ENCODE data around the gene ZNF213.
"Not testable (repeated sequence)": the region's sequence is repeated elsewhere in the genome, so short reads cannot be mapped to it uniquely, and the experiment has no call there.

ZNF213 gene

DNA sequence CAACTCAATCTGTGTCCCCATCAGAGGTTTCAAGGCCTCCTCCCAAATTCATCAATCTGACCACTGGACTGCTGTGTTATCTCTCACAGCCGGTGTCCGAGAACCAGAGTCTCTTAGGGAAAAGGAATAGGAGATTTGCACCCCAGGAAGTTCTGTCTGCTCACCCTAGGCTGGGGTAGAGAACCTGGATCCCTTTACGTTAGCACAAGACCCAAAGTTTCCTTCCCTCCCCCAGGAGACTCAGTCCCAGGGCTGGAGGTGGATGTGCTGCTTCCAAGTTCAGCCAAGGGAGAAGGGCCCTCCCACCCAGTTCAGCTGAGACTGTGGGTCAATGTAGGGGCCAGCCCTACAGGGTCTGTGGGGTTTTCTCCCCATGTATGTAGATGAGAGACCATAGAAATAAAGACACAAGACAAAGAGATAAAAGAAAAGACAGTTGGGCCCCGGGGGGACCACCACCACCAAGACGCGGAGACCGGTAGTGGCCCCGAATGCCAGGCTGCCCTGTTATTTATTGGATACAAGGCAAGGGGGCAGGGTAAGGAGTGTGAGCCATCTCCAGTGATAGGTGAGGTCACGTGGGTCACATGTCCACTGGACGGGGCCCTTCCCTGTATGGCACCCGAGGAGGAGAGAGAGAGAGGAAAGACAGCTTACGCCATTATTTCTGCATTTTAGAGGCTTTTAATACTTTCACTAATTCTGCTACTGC, 30.4 kb downstream of the ZNF213 start:
- DNase-seq = no peak

DNA sequence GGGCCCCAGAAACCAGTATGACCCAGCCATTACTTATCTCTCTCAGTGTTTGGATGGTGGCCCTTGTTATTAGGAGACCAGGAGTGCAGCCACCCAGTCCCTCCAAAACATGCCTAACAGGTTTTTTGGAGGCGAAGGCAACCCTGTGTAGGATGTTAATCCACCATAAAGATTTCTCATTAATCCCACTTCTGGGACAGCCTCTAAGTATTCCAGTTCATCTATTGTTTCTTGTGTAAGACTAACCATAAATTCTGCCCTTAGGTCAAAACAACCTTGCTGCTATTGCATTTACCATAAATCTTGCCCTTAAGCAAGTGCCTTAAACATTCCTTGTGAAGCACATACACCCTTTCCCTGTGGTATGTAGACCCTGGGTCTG, 31.7 kb downstream of the ZNF213 start:
- DNase-seq = no peak

DNA sequence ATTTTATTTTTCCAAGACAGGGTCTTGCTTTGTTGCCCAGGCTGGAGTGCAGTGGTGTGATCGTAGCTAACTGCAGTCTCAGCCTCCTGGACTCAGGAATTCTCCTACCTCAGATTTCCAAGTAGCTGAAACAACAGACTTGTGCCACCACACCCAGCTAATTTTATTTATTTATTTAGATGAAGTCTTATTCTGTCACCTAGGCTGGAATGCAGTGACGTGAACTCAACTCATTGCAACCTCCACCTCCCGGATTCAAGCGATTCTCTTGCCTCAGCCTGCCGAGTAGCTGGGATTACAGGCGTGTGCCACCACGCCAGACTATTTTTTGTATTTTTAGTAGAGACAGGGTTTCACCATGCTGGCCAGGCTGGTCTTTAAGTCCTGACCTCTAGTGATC, 33.9 kb downstream of the ZNF213 start:
- DNase-seq = not testable (repeated sequence)

DNA sequence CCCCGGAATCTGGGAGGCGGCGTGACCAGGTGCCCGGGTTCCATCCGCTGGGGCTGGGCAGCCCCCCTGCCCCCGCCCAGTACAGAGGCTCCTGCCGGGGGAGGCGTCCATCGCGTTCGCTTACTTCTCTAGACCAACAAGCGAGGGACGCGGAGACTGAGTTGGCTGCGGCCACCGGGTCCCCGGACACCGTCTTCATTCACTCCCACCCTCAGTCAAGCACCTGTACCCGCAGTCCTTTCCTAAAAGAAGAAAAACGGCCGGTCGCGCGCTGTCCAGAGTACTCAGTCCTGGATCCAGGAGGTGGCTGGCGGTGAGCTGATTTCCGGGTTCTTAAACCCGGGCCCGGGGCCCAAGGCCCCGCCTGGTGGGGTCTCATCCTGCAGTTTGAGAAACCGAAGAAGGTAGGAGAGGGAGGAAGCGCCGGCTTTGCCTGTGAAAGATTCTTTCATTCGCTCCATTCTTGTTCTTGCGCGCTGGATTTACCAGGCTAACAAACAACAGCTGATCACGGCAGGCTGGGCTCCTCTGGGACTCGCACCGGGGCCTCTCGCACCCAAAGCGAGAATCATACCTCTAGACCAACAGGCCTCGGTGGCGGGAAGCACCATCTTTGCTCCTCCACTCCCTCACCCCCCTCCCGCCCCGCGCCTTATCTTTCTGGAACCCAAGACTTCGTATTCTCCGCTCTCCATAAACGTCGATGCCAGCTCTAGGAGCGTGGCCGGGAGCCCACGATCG, 35.8 kb downstream of the ZNF213 start:
- DNase-seq = no peak

DNA sequence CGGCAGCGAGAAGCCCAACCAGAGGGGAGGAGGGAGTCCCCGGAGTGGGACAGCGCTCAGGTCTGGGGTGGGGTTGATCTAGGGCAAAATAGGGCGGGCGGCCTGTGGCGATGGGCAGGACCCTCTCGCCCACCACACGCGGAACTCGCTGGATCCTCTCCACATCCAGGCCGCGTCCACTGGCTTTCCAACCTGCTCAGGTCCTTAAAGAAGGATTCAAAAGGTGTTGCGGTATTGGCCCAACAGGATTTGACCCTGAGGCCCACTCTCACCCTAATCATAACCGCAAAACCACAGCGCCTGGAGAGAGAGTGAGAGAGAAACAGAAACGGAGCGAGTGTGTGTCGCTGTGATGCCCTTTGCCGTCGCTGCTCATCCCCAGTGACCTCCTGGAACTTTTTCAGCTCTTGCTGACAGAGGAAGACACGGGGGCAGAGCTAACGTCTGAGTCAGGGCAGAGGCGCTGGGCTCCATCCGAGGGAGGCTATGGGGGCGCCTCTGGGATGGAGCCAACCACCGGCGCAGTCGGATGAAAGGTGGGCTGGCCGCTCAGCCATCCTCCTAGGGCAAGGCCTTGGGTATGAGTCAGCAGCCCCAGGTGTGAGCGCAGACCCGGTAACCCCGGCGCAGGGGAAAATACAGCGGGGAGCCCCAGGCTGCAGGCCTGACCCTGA, 36.5 kb downstream of the ZNF213 start:
- DNase-seq = no peak

DNA sequence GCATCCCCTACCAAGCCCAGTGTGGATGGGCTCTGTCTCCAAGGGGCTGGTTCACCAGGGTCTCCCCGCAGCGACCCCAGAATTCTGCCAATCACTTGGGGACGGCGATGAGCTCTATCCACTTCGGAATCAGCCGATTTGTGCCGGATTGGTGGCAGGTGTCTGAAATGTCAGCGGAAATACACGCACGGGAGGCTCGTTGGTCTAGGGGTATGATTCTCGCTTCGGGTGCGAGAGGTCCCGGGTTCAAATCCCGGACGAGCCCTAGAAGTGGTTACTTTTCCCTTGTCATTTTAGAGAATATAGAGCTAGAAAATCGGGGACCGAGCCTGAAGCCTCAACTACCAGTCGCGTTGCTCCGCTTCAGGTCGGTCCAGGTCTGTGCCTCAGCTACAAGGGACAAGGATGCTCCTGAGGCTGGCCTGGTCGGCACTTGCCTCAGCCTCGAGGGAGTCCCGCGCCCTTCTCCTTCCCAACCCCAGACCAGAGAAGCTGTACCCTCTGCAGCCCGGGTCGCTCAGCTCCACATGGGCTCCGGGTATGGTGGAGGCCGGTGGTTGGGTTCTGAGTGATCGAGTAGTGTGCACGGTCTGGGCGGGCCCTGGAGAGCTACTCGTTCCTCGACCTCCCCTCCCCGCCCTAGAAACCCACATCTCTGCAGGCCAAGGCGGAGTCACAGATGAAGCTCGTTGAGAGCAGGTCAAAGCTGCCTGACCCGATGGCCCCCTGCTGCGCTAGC, 37.2 kb downstream of the ZNF213 start:
- no peak for DNase-seq

DNA sequence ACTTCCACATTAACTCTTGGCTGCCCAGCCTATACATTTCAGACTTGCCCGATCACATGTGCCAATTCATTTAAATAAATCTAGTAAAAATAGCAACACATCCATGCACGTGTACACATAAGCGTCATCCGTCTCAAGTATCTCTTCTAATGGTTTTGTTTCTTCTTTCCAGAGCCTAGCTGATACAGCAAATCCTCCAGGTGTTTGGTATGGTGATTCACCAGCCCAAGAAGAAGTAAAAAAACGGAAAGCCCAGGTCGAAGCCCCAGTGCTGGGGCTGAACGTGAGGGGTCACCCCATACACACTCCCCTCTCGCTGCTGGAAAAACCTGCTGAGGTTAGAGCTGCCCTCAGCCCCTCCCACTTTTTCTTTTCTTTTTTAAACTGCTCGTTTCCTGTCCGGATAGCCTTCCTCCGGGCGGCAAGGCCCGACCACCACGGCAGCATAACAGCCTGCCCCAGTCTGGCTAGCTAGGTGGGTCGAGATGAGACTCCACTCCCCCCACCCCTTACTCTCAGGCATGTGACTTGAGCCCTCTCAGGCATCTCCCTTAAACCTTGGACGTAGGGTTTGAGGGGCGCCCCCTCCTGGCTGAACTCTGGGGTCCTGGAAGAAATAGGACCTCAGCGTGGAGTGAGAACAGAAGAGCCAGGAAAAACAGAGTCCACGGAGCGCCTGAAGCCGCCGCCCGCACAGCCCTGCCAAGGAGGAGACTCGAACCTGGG, 39.2 kb downstream of the ZNF213 start:
- DNase-seq = no peak

DNA sequence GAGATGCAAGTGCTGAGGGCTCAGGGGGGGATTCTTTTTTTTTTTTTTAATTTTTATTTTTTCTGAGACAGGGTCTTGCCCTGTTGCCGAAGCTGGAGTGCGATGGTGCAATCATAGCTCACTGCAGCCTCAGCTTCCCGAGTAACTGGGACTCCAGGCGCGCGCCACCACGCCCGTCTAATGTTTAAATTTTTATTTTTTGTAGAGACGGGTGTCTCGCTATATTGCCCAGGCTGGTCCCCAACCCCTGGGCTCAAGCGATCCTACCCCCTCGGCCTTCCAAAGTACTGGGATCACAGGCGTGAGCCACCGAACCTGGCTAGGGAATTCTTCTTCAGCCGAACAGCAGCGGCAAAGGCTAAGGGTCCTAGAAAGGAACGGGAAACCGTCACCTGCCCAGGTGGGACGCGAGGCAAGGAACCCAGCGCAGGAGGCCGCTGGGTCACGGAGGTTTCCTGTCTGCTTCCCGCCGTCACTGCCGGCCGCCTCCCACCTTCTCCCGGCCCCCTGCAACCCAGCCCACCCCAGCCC, 39.9 kb downstream of the ZNF213 start:
- DNase-seq = no peak

DNA sequence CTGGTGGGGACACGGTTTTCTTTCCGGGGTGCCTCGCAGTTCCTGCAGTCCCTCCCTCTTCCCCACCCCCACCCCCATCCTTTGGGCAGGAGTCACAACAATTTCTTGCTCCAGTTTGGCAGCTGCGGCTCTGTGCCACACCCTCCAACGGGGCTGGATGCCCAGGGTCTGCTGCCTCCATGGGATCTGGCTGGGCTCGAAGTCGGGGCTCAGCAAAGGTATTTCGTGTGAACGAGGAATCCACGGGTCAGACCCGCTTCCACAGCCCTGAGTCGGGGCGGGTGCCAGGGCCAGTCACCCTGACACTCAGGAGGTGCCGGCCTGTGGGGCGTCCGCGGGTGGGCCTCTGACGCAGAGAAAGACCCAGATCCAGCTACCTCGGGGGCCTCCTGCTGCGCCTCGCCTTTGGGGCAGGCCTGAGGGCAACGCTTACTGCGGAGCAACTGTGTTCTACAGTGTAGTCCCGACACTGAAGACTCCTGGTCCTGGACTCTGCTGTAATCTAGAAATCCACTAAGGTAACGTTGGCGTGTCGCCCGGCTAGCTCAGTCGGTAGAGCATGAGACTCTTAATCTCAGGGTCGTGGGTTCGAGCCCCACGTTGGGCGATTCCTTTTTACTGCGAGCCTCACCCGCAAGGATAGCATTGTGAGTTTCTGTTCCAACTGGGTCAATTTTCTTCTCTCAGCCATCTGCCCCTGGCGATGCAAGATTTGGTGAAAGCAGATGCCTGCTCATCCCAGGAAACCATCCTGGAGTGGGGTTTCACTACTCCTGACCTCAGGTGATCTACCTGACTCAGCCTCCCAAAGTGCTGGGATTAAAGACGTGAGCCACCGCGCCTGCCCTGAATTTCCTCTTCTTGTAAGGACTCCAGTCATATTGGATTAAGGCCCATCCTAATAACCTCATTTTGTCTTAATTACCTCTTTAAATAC, 40.6 kb downstream of the ZNF213 start:
- no peak for DNase-seq

DNA sequence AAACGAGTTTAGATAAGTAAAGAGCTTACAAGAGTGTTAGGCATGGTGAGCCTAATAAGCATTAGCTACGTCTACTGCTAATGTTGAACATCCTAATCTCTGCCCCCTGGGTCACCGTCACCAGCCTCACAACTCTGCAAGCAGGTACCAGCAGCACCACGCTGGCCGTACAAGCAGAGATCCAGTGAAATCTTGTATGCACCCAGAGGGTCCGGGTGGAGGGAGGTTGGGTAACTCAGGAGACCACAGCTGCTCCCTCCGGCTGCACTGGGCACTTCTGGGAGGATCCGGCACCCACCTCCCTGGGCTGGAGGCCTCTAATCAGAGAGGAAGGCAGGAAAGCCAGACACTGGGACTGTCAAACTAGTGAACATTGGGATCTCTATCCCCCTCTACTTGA, 44.8 kb downstream of the ZNF213 start:
- no peak for DNase-seq

DNA sequence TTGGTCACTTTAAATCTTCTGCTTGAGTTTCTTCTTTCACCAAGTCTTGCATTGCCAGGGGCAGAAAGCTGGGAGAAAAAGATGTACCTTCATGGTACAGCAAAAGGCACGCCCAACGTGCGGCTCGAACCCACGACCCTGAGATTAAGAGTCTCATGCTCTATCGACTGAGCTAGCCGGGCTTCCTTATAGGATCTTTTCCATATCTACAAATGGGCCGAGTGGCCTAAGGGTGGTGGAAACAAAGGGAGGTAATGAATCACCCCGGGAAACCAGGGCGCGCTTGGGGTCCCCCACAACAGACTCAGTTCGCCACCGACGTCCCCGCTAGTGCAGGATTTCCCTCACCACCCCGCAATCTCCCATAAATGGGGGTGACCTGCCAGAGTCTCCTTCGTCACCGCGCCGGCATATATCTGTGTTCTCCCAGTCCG, 45.6 kb downstream of the ZNF213 start:
- DNase-seq = no peak

DNA sequence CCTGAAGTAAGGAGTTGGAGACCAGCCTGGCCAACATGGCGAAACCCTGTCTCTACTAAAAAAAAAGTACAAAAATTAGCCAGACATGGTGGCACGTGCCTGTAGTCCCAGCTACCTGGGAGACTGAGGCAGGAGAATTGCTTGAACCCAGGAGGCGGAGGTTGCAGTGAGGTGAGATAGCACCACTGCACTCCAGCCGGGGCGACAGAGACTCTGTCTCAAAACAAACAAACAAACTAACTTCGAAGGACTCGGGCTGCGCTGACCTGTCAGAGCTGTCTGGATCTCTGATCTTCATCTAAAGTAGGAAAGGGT, 47.4 kb downstream of the ZNF213 start:
- DNase-seq = not testable (repeated sequence)

DNA sequence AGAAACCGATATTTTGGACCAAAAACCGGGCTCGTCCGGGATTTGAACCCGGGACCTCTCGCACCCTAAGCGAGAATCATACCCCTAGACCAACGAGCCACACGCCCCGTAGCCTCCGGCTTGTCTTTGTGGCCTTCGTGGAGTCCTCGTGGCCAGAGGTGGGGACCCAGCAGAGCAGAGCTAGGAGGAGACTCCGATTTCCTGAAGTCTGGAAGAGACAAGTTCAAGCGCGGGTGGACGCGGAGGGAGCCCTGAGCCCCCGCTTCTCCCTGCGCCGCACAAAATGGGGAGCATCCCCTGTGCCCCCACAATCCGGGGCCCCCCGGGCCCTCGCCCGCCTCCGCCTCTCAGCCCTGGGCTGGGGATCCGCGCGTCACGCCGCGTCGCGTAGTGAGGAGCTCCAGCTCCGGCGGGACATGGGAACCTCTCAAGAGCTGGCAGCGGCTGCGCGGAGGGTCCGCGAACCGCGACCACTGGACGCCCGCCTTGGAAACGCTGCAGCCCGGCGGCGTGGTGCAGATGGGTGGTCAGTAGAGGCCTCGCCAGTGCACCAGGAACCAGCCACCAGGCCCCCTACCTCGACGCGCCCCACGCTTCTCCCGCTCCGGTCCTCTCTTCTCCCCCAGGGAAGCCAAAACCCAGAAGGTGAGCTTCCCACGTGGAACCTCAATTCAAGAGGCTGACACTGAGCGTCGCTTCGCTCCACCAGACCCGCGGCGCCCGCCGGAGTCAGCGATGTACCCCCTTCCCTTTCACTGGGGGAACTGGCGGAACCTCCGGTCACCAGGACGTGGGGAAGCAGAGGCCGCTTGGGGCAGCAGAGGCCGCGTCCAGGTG, 48.0 kb downstream of the ZNF213 start:
- DNase-seq = peak in 1 of 51 donors; percentile 5

DNA sequence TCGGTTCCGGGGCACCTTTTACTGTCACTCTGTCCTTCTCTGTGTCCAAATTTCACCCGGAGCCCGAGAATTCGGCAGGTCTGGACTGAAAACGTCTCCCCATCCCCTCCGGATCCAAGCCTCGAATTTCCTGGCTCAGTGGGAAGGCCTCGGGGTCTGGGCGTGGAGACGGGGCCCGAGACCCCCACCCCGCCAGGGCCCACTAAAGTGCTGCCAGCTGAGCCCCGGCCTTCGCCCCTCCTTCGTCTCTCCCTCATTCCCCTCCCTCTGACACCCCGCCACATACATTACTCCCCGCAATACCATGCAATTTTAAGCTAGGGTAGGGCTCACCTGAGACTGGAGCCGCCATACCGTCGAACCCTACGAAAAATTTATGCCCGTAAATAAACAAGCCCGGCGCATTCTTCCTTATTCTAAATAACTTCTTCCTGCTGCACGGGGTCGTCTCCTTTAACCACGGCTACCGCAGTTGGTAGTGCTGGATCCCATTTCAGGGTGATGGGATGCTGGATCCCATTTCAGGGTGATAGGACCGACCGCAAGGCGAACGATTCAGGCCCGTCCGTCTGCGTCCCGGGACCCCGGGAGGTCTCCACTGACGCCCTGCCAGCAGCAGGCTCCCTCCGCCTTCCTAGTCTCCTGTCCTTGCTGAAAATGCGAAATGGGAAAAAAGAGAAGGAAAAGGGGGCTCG, 48.8 kb downstream of the ZNF213 start:
- DNase-seq = no peak

DNA sequence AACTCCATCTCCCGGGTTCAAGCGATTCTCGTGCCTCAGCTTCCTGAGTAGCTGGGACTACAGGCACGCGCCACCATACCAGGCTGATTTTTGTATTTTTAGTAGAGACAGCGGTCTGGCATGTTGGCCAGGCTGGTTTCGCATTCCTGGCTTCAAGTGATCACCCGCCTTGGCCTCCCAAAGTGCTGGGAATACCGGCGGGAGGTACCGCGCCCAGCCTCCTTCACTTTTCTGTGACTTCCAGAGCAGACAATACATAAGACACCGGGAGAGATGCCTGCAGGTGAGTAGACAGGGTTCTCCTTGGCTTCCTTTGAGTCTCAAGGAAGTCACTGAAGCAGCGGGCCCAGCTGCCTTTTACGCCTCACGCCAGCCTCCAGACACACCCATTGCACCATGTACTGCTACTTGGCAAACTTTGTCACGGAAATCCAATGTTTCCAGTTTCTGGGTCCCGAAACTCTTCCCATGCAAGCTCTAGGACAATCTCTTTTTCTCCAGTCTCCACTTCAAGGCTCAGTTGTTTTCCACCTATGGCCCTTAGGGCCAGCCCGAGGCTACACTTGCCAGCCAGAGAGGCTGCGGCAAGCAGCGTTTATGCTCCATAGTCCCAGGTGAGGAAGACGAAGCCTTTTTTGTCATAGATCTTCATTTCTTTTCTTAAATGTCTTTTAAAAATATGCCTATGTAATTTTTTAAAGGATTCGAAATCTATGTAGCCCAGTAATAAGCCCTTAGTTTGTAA, 52.3 kb downstream of the ZNF213 start:
- DNase-seq = no peak

DNA sequence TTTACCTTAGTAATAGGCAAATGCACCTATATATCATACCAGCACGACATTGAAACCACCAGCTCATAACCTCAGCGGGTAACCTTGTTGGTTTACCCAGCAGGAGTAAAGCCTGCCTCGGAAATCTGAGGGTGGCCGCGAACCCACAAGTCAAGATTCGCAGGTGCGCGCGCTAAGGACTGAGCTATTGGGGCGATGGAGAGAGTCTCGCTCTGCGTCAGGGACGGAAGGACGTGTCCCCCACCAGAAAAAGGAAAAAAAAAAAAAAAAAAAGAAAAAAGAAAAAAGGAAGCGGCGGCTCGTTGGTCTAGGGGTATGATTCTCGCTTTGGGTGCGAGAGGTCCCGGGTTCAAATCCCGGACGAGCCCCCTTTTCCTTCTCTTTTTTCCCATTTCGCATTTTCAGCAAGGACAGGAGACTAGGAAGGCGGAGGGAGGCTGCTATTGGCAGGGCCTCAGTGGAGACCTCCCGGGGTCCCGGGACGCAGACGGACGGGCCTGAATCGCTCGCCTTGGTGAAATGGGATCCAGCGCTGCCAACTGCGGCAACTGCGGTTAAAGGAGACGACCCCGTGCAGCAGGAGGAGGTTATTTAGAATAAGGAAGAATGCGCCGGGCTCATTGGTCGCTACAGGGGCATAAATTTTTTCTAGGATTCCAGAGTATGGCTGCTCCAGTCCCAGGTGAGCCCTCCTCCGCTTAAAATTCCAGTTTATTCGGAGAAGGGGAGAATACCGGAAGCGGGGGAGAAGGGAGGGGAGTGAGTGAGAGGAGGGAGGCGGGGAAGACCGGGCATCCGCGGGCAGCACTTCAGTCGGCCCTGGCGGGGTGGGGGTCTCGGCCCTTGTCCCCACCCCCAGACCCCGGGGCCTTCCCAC, 53.2 kb downstream of the ZNF213 start, which contains the start of gene OR1F1:
TSS of gene OR1F1 (plus strand) at position 407 of the 877 bp plus-strand sequence.
- no peak for DNase-seq

DNA sequence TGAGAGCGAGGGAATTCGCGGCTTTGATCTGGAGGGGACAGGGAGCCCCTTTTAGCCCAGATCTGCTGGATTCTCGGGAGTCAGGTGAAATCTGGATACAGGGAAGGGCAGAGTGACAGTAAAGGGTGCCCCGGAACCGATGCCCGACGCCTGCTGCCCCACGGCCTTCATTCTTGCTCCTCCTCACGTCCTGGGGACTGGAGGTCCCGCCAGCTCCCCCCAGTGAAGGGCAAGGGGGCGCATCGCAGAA, 53.8 kb downstream of the ZNF213 start:
- no peak for DNase-seq

Data from hypothalamus (tissue), 51 donors.